Effector memory CD8-positive, alpha-beta T cell (primary cell): Measurements from ENCODE around the gene HLTF.
"Not testable (repeated sequence)": the region's sequence is repeated elsewhere in the genome, so short reads cannot be mapped to it uniquely, and the experiment has no call there.

Experiments used
- ATAC-seq: fragments of 150-1000 bp; cut with Tn5 transposase; replicated peaks from 2 replicates; pipeline ENCODE4 v1.10.0; 2021; ENCODE audit warnings: mild to moderate bottlenecking, moderate library complexity
- DNase-seq, 3 experiments: peaks; one replicate each; pipeline ENCODE4 v3.0.0; 2021
- H3K27ac Mint-ChIP-seq, 2 donors: one replicate each; pipeline ENCODE4 v1.8.0; 2022; ENCODE audit warnings: mild to moderate bottlenecking in 2 of 2, mixed read lengths in 2 of 2, moderate library complexity in 2 of 2
- H3K27me3 Mint-ChIP-seq, 2 donors: one replicate each; pipeline ENCODE4 v1.8.0; 2022; ENCODE audit warnings: mixed read lengths in 2 of 2
- H3K36me3 Mint-ChIP-seq: one replicate; pipeline ENCODE4 v1.8.0; 2022; ENCODE audit warnings: mild to moderate bottlenecking, moderate library complexity, mixed read lengths; ENCODE audit not compliant: insufficient read depth
- H3K4me1 Mint-ChIP-seq, 2 donors: one replicate each; pipeline ENCODE4 v1.8.0; 2022; ENCODE audit warnings: low read depth in 2 of 2, mixed read lengths in 2 of 2
- H3K4me3 Mint-ChIP-seq, 2 donors: one replicate each; pipeline ENCODE4 v1.8.0; 2022; ENCODE audit warnings: mild to moderate bottlenecking in 2 of 2, mixed read lengths in 2 of 2, moderate library complexity in 2 of 2
- H3K9me3 Mint-ChIP-seq, 2 donors: one replicate each; pipeline ENCODE4 v1.8.0; 2022; ENCODE audit warnings: mixed read lengths in 2 of 2

HLTF gene

GRCh38 chr3:148987551-148987950, 98.8 kb downstream of the HLTF start:
- H3K4me1 Mint-ChIP-seq, result peaks cover 7 to 13% of the 10 kb centered on the region in 2 donors
- not testable (repeated sequence) for H3K27me3 Mint-ChIP-seq, ATAC-seq, H3K4me3 Mint-ChIP-seq, DNase-seq, H3K9me3 Mint-ChIP-seq, H3K27ac Mint-ChIP-seq
- H3K36me3 Mint-ChIP-seq, result peaks cover 10% of the 10 kb centered on the region

DNA sequence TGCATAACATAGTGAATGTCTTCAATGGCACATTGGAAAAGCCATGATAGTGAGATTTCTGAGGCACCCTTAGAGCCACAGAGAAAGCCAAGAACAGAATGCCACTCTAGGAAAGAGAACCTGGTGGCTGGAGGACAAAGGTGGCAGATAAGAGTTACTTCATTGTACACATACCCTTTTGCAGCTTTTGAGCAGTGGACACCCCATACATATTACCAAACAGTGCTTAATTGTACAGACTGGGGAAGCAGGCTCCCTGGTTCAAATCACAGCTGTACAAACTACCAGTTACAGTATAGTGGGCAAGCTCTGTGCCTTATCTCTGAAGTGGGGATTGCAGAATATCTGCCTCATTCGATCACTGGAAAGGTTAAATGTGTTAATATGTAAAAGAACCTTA, 105.1 kb downstream of the HLTF start:
- H3K36me3 Mint-ChIP-seq, result no peaks in the 10 kb centered on the region
- H3K4me1 Mint-ChIP-seq, result no peaks in the 10 kb centered on the region
- ATAC-seq (no peak), DNase-seq (no peak)
- no peak overlapping the region for H3K27ac Mint-ChIP-seq
- peaks cover 15% of the 10 kb centered on the region in 2 donors for H3K27me3 Mint-ChIP-seq
- no peaks in the 10 kb centered on the region for H3K9me3 Mint-ChIP-seq
- no peak overlapping the region for H3K4me3 Mint-ChIP-seq
